Vagina (tissue), 2 donors: ENCODE results near the gene OSTN.

Experiments used
- CTCF ChIP-seq, 3 experiments: fragments of 450-650 bp in 2 of 3; fragments of 200-600 bp in 1 of 3; sonication (generic) in 1 of 3; IDR thresholded peaks; one replicate each; pipeline ENCODE4 v1.5.1; 2017 to 2019; ENCODE audit warnings: antibody characterized with exemption in 3 of 3, mild to moderate bottlenecking in 2 of 3, moderate library complexity in 2 of 3
- POLR2A ChIP-seq, 2 donors: fragments of 450-650 bp; IDR thresholded peaks; one replicate each; pipeline ENCODE4 v1.6.1; 2017; ENCODE audit warnings: antibody characterized with exemption in 2 of 2, mild to moderate bottlenecking in 2 of 2, moderate library complexity in 2 of 2
- POLR2AphosphoS5 ChIP-seq, 2 donors: sonication (generic); formaldehyde crosslinking; IDR thresholded peaks; one replicate each; pipeline ENCODE4 v1.9.0; 2017; ENCODE audit warnings: antibody characterized with exemption in 2 of 2, mild to moderate bottlenecking in 2 of 2, low read depth in 1 of 2; ENCODE audit not compliant: insufficient read depth in 1 of 2

DNA sequence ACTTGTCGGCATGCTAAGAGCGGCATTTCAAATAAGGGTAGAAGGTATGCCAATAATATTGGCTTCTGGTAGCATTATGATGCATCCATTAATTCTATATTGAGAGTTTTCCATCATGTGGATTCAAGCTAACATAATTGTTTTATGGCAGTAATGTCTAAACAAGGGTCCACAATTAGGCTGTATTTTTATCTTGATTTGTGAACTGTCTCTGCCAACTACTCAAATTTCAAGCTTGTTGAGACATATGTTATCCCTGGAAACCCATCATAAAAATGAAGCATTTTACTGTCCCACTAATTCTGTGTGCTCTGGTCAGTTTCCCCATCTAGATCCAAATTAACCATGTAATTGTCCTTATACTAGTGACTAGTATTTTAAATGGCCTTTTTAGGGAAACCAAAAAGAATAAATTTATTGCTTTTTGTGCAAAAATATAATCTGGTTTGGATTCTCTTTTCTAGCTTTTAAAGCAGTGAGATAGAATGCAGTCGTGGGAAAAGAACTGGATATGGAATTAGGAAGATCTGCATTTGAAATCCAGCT lies 1.2 kb upstream of the OSTN start:
- TF ChIP-seq CTCF (IDR thresholded peaks at IDR 0.05) (no peak), POLR2A (IDR thresholded peaks at IDR 0.05) (no peak), POLR2AphosphoS5 (IDR thresholded peaks at IDR 0.05; ENCODE audit: insufficient read depth in 1 of 2, low read depth in 1 of 2) (no peak)
